Thyroid gland (tissue), 4 donors: ENCODE results near the gene SAMD4A.

Experiments
- POLR2A ChIP-seq, 2 donors: fragments of 450-650 bp; IDR thresholded peaks; one replicate each; pipeline ENCODE4 v1.6.1; 2017; ENCODE audit warnings: antibody characterized with exemption in 2 of 2, mild to moderate bottlenecking in 2 of 2, moderate library complexity in 1 of 2
- TF ChIP-seq, protein P1 (sequence below), 6 experiments: fragments of 200-600 bp in 3 of 6; fragments of 450-650 bp in 3 of 6; sonication (generic) in 3 of 6; IDR thresholded peaks; one replicate each; pipeline ENCODE4 v1.5.1; 2016 to 2019; ENCODE audit warnings: antibody characterized with exemption in 6 of 6, mild to moderate bottlenecking in 2 of 6, inconsistent platforms in 1 of 6, moderate library complexity in 1 of 6

DNA sequence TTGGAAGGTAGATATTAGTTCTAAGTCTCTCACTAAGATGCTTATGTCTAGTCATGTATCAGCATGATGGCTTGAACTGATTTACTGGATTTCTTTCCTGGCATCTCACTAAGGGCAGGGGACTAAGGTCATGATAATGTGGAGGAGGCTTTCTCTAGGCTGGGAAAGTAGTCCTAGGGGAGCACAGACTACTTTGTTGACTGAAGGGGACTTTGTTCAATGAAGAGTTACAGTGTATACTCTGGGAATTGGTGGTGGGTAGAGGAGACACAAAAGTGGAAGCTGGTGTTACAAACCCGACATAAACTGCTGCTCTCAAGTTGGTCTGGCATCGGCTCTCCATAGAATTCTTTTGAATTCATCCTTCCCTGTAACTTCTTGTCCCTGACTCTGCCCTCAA is 75.2 kb downstream of the SAMD4A start:
- TF ChIP-seq, protein P1, sequence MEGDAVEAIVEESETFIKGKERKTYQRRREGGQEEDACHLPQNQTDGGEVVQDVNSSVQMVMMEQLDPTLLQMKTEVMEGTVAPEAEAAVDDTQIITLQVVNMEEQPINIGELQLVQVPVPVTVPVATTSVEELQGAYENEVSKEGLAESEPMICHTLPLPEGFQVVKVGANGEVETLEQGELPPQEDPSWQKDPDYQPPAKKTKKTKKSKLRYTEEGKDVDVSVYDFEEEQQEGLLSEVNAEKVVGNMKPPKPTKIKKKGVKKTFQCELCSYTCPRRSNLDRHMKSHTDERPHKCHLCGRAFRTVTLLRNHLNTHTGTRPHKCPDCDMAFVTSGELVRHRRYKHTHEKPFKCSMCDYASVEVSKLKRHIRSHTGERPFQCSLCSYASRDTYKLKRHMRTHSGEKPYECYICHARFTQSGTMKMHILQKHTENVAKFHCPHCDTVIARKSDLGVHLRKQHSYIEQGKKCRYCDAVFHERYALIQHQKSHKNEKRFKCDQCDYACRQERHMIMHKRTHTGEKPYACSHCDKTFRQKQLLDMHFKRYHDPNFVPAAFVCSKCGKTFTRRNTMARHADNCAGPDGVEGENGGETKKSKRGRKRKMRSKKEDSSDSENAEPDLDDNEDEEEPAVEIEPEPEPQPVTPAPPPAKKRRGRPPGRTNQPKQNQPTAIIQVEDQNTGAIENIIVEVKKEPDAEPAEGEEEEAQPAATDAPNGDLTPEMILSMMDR (IDR thresholded peaks at IDR 0.05), result no peak
- no peak for TF ChIP-seq POLR2A (IDR thresholded peaks at IDR 0.05)
